HG03439 (cell line): Measurements from ENCODE around the gene NPIPB4.
"Not testable (repeated sequence)": the region's sequence is repeated elsewhere in the genome, so short reads cannot be mapped to it uniquely, and the experiment has no call there.

ENCODE experiments used
- ATAC-seq: cut with Tn5 transposase; IDR thresholded peaks from one replicate; pipeline ENCODE4 v1.9.1; 2021; ENCODE audit warnings: mild to moderate bottlenecking, moderate library complexity; ENCODE audit not compliant: unreplicated experiment

The NPIPB4 gene

GRCh38 chr16:21857656-21858055 lies at the start of gene NPIPB4:
Gene NPIPB4 (minus strand): TSS chr16:21857756. CDS start chr16:21857378, 378 bp downstream.
- not testable (repeated sequence) for ATAC-seq

- not testable (repeated sequence) for ATAC-seq
Observed at GRCh38 chr16:21898998-21899397, 41.4 kb upstream of the NPIPB4 start.

- ATAC-seq: not testable (repeated sequence)
Observed at GRCh38 chr16:21881988-21882387, 24.4 kb upstream of the NPIPB4 start.

GRCh38 chr16:21837186-21837585 lies 20.4 kb downstream of the NPIPB4 start:
- ATAC-seq: not testable (repeated sequence)

- ATAC-seq: not testable (repeated sequence)
Observed at GRCh38 chr16:21836334-21836733, 21.2 kb downstream of the NPIPB4 start.

- not testable (repeated sequence) for ATAC-seq
Observed at GRCh38 chr16:21835747-21836146, 21.8 kb downstream of the NPIPB4 start.

GRCh38 chr16:21834211-21834610 lies 23.3 kb downstream of the NPIPB4 start:
- ATAC-seq: not testable (repeated sequence)

GRCh38 chr16:21829929-21830328 lies 27.6 kb downstream of the NPIPB4 start:
- ATAC-seq: not testable (repeated sequence)

GRCh38 chr16:21826067-21826706 lies 31.4 kb downstream of the NPIPB4 start:
- ATAC-seq: not testable (repeated sequence)

- ATAC-seq: not testable (repeated sequence)
Observed at GRCh38 chr16:21825526-21825925, 32.0 kb downstream of the NPIPB4 start.

- not testable (repeated sequence) for ATAC-seq
Observed at GRCh38 chr16:21823258-21823657, 34.3 kb downstream of the NPIPB4 start.

GRCh38 chr16:21820908-21821465 lies 36.6 kb downstream of the NPIPB4 start:
- ATAC-seq: not testable (repeated sequence)

GRCh38 chr16:21820028-21820907 lies 37.3 kb downstream of the NPIPB4 start:
- ATAC-seq: peak; percentile 94

- ATAC-seq: not testable (repeated sequence)
Observed at GRCh38 chr16:21819617-21820016, 37.9 kb downstream of the NPIPB4 start.

- ATAC-seq: not testable (repeated sequence)
Observed at GRCh38 chr16:21817012-21817411, 40.5 kb downstream of the NPIPB4 start.

GRCh38 chr16:21815694-21816093 lies 41.9 kb downstream of the NPIPB4 start:
- not testable (repeated sequence) for ATAC-seq

GRCh38 chr16:21802375-21802663 lies 55.2 kb downstream of the NPIPB4 start:
- not testable (repeated sequence) for ATAC-seq

- ATAC-seq: not testable (repeated sequence)
Observed at GRCh38 chr16:21801538-21802374, 55.8 kb downstream of the NPIPB4 start.

- ATAC-seq: not testable (repeated sequence)
Observed at GRCh38 chr16:21798601-21799000, 59.0 kb downstream of the NPIPB4 start.

GRCh38 chr16:21793310-21793709 lies 64.2 kb downstream of the NPIPB4 start:
- ATAC-seq: not testable (repeated sequence)

- ATAC-seq: peak; percentile 46
Observed at GRCh38 chr16:21790506-21790905, 67.0 kb downstream of the NPIPB4 start.
